Medulla oblongata (tissue), 1 donor: ENCODE measurements around the gene HERC2.
A peak's percentile ranks its signal among the peaks of the same experiment; 100 is the strongest.
"Not testable (repeated sequence)": the region's sequence is repeated elsewhere in the genome, so short reads cannot be mapped to it uniquely, and the experiment has no call there.

Experiments used
- DNase-seq: peaks from one replicate; pipeline ENCODE4 v3.0.0-alpha.2; 2015; ENCODE audit errors: extremely low spot score

Gene HERC2

GRCh38 chr15:28221696-28222095 is 100.3 kb downstream of the HERC2 start:
- DNase-seq: not testable (repeated sequence)

- DNase-seq: peak; percentile 3
Measured at GRCh38 chr15:28219116-28219515, 102.9 kb downstream of the HERC2 start.

GRCh38 chr15:28216946-28217546 is 104.9 kb downstream of the HERC2 start:
- not testable (repeated sequence) for DNase-seq

GRCh38 chr15:28215521-28215920 is 106.5 kb downstream of the HERC2 start:
- not testable (repeated sequence) for DNase-seq

GRCh38 chr15:28214006-28214790 is 107.8 kb downstream of the HERC2 start:
- DNase-seq: not testable (repeated sequence)

- not testable (repeated sequence) for DNase-seq
Measured at GRCh38 chr15:28213393-28213792, 108.6 kb downstream of the HERC2 start.

- peak; percentile 64 for DNase-seq
Measured at GRCh38 chr15:28208583-28208982, 113.4 kb downstream of the HERC2 start.

- DNase-seq: not testable (repeated sequence)
Measured at GRCh38 chr15:28205640-28206039, 116.3 kb downstream of the HERC2 start.

- DNase-seq: not testable (repeated sequence)
Measured at GRCh38 chr15:28203055-28203828, 118.7 kb downstream of the HERC2 start.

- not testable (repeated sequence) for DNase-seq
Measured at GRCh38 chr15:28202124-28202523, 119.9 kb downstream of the HERC2 start.

- not testable (repeated sequence) for DNase-seq
Measured at GRCh38 chr15:28198215-28198614, 123.8 kb downstream of the HERC2 start.

GRCh38 chr15:28197694-28198093 is 124.3 kb downstream of the HERC2 start:
- DNase-seq: not testable (repeated sequence)

- not testable (repeated sequence) for DNase-seq
Measured at GRCh38 chr15:28196581-28196980, 125.4 kb downstream of the HERC2 start.

GRCh38 chr15:28192772-28193171 is 129.2 kb downstream of the HERC2 start:
- DNase-seq: no peak

GRCh38 chr15:28191832-28192231 is 130.1 kb downstream of the HERC2 start:
- peak; percentile 85 for DNase-seq

GRCh38 chr15:28190391-28191174 is 131.4 kb downstream of the HERC2 start:
- no peak for DNase-seq

- DNase-seq: peak; percentile 44
Measured at GRCh38 chr15:28185148-28185895, 136.7 kb downstream of the HERC2 start.

GRCh38 chr15:28184166-28184565 is 137.8 kb downstream of the HERC2 start:
- DNase-seq: no peak

- no peak for DNase-seq
Measured at GRCh38 chr15:28182731-28183130, 139.2 kb downstream of the HERC2 start.

GRCh38 chr15:28182216-28182615 is 139.8 kb downstream of the HERC2 start:
- no peak for DNase-seq

GRCh38 chr15:28181366-28181765 is 140.6 kb downstream of the HERC2 start:
- no peak for DNase-seq
